GM12872 (cell line): ENCODE data around the gene ITPRIP.

ENCODE experiments used
- TF ChIP-seq, protein P1 (sequence below): IDR thresholded peaks from 3 replicates; pipeline ENCODE4 v1.5.1; 2011; ENCODE audit warnings: low read depth, mild to moderate bottlenecking, low read length, moderate library complexity; ENCODE audit not compliant: insufficient read depth

Gene ITPRIP

GRCh38 chr10:104340111-104340526 is 1.9 kb upstream of the ITPRIP start:
- TF ChIP-seq, protein P1, sequence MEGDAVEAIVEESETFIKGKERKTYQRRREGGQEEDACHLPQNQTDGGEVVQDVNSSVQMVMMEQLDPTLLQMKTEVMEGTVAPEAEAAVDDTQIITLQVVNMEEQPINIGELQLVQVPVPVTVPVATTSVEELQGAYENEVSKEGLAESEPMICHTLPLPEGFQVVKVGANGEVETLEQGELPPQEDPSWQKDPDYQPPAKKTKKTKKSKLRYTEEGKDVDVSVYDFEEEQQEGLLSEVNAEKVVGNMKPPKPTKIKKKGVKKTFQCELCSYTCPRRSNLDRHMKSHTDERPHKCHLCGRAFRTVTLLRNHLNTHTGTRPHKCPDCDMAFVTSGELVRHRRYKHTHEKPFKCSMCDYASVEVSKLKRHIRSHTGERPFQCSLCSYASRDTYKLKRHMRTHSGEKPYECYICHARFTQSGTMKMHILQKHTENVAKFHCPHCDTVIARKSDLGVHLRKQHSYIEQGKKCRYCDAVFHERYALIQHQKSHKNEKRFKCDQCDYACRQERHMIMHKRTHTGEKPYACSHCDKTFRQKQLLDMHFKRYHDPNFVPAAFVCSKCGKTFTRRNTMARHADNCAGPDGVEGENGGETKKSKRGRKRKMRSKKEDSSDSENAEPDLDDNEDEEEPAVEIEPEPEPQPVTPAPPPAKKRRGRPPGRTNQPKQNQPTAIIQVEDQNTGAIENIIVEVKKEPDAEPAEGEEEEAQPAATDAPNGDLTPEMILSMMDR, result no peak

DNA sequence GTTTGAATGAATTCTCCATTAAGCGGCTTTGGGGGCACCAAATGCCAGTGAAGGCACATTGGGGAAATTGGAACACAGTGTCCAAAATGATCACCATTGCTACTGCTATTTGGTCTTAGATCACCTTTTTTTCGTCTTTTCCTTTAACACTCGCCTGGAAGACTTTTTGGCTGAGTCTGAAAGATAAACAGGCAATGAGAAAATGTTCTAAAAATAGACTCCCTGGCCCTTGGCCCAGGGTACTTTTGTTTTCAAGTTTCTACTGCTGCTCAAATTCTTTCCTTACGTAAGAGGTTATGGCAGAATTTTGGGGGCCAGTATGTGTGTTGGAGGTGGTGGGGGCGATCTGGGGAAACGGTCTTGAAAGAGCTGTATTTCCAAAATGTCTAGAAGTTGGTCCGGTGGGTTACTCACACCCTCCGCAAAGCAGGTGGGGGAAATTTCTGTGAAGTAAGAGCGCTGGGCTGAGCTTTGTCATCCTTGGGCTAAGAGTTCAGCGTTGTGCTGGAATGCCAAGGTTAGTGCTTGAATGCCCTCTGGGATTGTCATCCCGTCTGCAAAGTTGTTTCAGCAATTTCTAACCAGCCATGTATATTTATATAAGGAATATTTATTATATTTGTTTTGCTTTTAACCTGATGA is 1.3 kb upstream of the ITPRIP start:
- TF ChIP-seq, protein P1, result no peak

- TF ChIP-seq, protein P1, result no peak
Observed at GRCh38 chr10:104337521-104337984, 712 bp downstream of the ITPRIP start.

- TF ChIP-seq, protein P1, result no peak
Observed at GRCh38 chr10:104336821-104337467, 1.3 kb downstream of the ITPRIP start.

- TF ChIP-seq, protein P1, result no peak
Observed at GRCh38 chr10:104334965-104335650, 3.2 kb downstream of the ITPRIP start.

GRCh38 chr10:104334561-104334960 is 3.7 kb downstream of the ITPRIP start:
- TF ChIP-seq, protein P1, result no peak

DNA sequence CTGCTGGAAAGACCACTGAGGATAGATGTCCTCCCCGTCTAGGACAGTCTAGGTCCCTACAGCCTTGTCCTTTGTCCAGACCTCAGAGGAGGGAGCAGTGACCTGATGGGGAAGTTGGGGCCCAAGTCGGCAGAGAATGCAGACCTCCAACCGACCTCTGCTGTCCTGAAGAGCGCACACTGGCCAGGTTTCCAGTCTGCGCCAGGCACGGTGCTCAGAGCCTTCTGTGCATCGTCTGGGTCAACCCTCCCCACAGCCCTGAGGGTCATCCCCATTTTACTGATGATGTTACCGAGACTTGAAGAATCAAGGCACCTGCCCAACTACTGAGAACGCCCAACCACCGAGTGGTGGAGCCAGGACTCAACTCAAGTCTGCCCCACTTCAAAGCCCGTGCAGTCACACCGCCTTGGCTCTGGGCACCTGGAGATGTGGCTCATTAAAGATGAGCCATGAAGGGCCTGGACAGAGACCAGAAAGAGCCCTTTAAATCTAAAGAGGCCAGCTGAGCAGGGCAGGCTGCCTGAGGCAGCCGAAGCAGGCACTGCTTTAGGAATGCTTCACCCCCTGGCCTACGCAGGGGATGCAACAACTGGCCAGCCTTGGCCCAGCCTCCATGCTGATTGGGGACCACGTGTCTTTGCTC is 4.4 kb downstream of the ITPRIP start:
- TF ChIP-seq, protein P1, result no peak
